HepG2 (cell line): ENCODE measurements around the gene TULP3. TPM values are rescaled to one million over a fixed set of nuclear protein-coding genes. Genes with fewer than 3 reads are reported as not detected.

Experiments used
- ATAC-seq: fragments of 200-7000 bp; cut with Tn5 transposase; 3 replicates; pipeline ENCODE4 v1.9.1; 2020; ENCODE audit warnings: mild to moderate bottlenecking, moderate library complexity
- BruUV-seq: library from RNA; stranded (reverse); fragments of 400-500 nt; replicated peaks from 2 replicates; lab custom pipeline; 2021; lab: Mats Ljungman, UMichigan
- CTCF ChIA-PET: fragments of 300-600 bp; formaldehyde crosslinking; extraction: SDS; loops from one replicate; lab custom pipeline; 2021; ENCODE audit warnings: low total read pairs, inconsistent platforms, low intra/inter-chr PET ratio; lab: Yijun Ruan, JAX
- POLR2A ChIA-PET: fragments of 350-600 bp; sonication (Branson Sonifier 250); formaldehyde crosslinking; loops from one replicate; lab custom pipeline; 2020; ENCODE audit warnings: antibody characterized with exemption, inconsistent platforms; lab: Yijun Ruan, JAX
- DNase-seq: peaks from one replicate; pipeline ENCODE4 v3.0.0-alpha.2; 2015; ENCODE audit warnings: low spot score
- FAIRE-seq: peaks from 3 replicates; lab custom pipeline; 2011; peaks lifted over from hg19 to GRCh38; lab: Jason Lieb, UNC
- H2AFZ ChIP-seq: one replicate; pipeline ENCODE4 v1.6.1; 2011; ENCODE audit warnings: low read length, inconsistent platforms
- H3K27ac ChIP-seq: fragments of 300-600 bp; 3 replicates; pipeline ENCODE4 v1.8.0; 2011; ENCODE audit warnings: mixed run types, mild to moderate bottlenecking, mixed read lengths, low read length, inconsistent platforms; ENCODE audit not compliant: insufficient read depth; ENCODE audit errors: extremely low read length
- H3K27me3 ChIP-seq, 2 experiments: fragments of 200-600 bp in 1 of 2; 2 replicates in 1 of 2; 3 replicates in 1 of 2; pipeline versions ENCODE4 v1.6.0 to v1.8.0; 2011; ENCODE audit warnings: low read length in 2 of 2, mild to moderate bottlenecking in 2 of 2, moderate library complexity in 2 of 2, inconsistent platforms in 1 of 2; ENCODE audit not compliant: insufficient read depth in 2 of 2, control insufficient read depth in 1 of 2
- H3K36me3 ChIP-seq, 2 experiments: fragments of 200-600 bp in 1 of 2; replicated peaks in 1 of 2; 2 replicates in 1 of 2; 3 replicates in 1 of 2; pipeline versions ENCODE4 v1.5.1 to v1.8.0; 2011; ENCODE audit warnings: low read length in 2 of 2, inconsistent platforms in 1 of 2; ENCODE audit not compliant: insufficient read depth in 2 of 2, control insufficient read depth in 1 of 2
- H3K4me1 ChIP-seq: 2 replicates; pipeline ENCODE4 v1.5.1; 2012; ENCODE audit warnings: low read length, inconsistent platforms; ENCODE audit not compliant: insufficient read depth
- H3K4me2 ChIP-seq: 2 replicates; pipeline ENCODE4 v1.6.0; 2011; ENCODE audit warnings: low read depth, low read length, inconsistent platforms
- H3K4me3 ChIP-seq, 3 experiments: fragments of 200-600 bp in 1 of 3; sonication (generic), shearing (Covaris generic) in 1 of 3; replicated peaks in 1 of 3; 2 replicates each; pipeline ENCODE4 v1.5.1; 2011 to 2016; ENCODE audit warnings: low read length in 3 of 3, inconsistent platforms in 2 of 3, low read depth in 2 of 3, mild to moderate bottlenecking in 2 of 3, control low read depth in 1 of 3, mixed read lengths in 1 of 3; ENCODE audit not compliant: insufficient read depth in 1 of 3
- H3K79me2 ChIP-seq: one replicate; pipeline ENCODE4 v1.6.1; 2011; ENCODE audit warnings: low read length, inconsistent platforms; ENCODE audit not compliant: insufficient read depth
- H3K9ac ChIP-seq: 2 replicates; pipeline ENCODE4 v1.6.0; 2011; ENCODE audit warnings: mild to moderate bottlenecking, low read depth, low read length, inconsistent platforms; ENCODE audit not compliant: insufficient read depth
- H3K9me3 ChIP-seq: 2 replicates; pipeline ENCODE4 v1.5.1; 2012; ENCODE audit warnings: mild to moderate bottlenecking, low read length
- H4K20me1 ChIP-seq: 2 replicates; pipeline ENCODE4 v1.6.0; 2011; ENCODE audit warnings: inconsistent platforms, mild to moderate bottlenecking, low read length, moderate library complexity; ENCODE audit not compliant: insufficient read depth
- BCL6 ChIP-seq: IDR thresholded peaks from 2 replicates; pipeline ENCODE4 v1.6.1; 2016; ENCODE audit warnings: missing genetic modification reagents, missing compliant biosample characterization
- DRAP1 ChIP-seq: IDR thresholded peaks from 2 replicates; pipeline ENCODE4 v1.6.1; 2016; ENCODE audit warnings: missing genetic modification reagents, missing compliant biosample characterization
- PRDM10 ChIP-seq: sonication (generic); formaldehyde crosslinking; IDR thresholded peaks from 2 replicates; pipeline ENCODE4 v1.4.0; 2020; ENCODE audit warnings: low read depth, missing genetic modification reagents
- TEAD3 ChIP-seq: optimal IDR thresholded peaks from 2 replicates; pipeline ENCODE3; 2016; ENCODE audit warnings: borderline replicate concordance
- TRAFD1 ChIP-seq: sonication (generic); formaldehyde crosslinking; IDR thresholded peaks from 2 replicates; pipeline ENCODE4 v1.5.1; 2020; ENCODE audit warnings: missing genetic modification reagents, mild to moderate bottlenecking, borderline replicate concordance
- ZNF441 ChIP-seq: sonication (generic); formaldehyde crosslinking; IDR thresholded peaks from 2 replicates; pipeline ENCODE4 v1.7.0; 2021; ENCODE audit warnings: missing genetic modification reagents, borderline replicate concordance
- ZNF564 ChIP-seq: sonication (generic); formaldehyde crosslinking; IDR thresholded peaks from 2 replicates; pipeline ENCODE4 v1.8.1; 2023; ENCODE audit warnings: mild to moderate bottlenecking, missing genetic modification reagents
- ZNF749 ChIP-seq: sonication (generic); formaldehyde crosslinking; IDR thresholded peaks from 2 replicates; pipeline ENCODE4 v1.8.0; 2022; ENCODE audit warnings: mild to moderate bottlenecking, missing genetic modification reagents, moderate library complexity, borderline replicate concordance
- ZNF775 ChIP-seq: sonication (generic); formaldehyde crosslinking; IDR thresholded peaks from 2 replicates; pipeline ENCODE4 v1.4.0; 2020; ENCODE audit warnings: missing genetic modification reagents, mild to moderate bottlenecking, moderate library complexity, borderline replicate concordance
- ZNF788 ChIP-seq: sonication (generic); formaldehyde crosslinking; IDR thresholded peaks from 2 replicates; pipeline ENCODE4 v1.5.0; 2020; ENCODE audit warnings: mild to moderate bottlenecking, missing genetic modification reagents, borderline replicate concordance
- ZXDC ChIP-seq: sonication (generic); formaldehyde crosslinking; IDR thresholded peaks from 2 replicates; pipeline ENCODE4 v1.5.0; 2020; ENCODE audit warnings: mild to moderate bottlenecking, missing genetic modification reagents
- WGBS: methylation state at CpG from one replicate; pipeline ENCODE4 v1.1.6; 2017; ENCODE audit warnings: low lambda C conversion rate; 5-methylcytosine and 5-hydroxymethylcytosine counted together
- in situ Hi-C: cut with HindIII; loops from 2 replicates; pipeline ENCODE4 v1.10.0; 2017; ENCODE audit warnings: low pct_unique_long_range_greater_than_20kb; ENCODE audit not compliant: extremely low pct_ligation_motif_present
- intact Hi-C: fragments of 100-400 bp; cut with micrococcal nuclease; formaldehyde crosslinking; loops from one replicate; pipeline ENCODE4 v1.10.0; 2022; ENCODE audit not compliant: unreplicated experiment
- polyA plus RNA-seq, 8 experiments: library from polyadenylated mRNA; depleted of rRNA in 3 of 8; stranded (reverse) in 7 of 8; unstranded in 1 of 8; fragments of >200 nt; fragmentation: Illumina TruSeq in 4 of 8; extraction: Trizol in 4 of 8; gene quantifications; 2 replicates each; pipeline versions ENCODE4 v1.2.1 to v1.2.3, GENCODE V29; 2011 to 2016; ENCODE audit warnings: low read depth in 4 of 8, missing spikeins in 1 of 8, mixed read lengths in 1 of 8; ENCODE audit not compliant: insufficient read depth in 1 of 8
- total RNA-seq, 5 experiments: library from RNA; depleted of rRNA; stranded (reverse); fragments of >200 nt; fragmentation: Illumina TruSeq; extraction: Trizol; gene quantifications; 2 replicates each; pipeline ENCODE4 v1.2.3, GENCODE V29; 2016; ENCODE audit warnings: low read depth in 1 of 5

Gene TULP3
- total and polyA plus RNA-seq, 2 of the 13 experiments (the other 11 are each of a cell fraction or from before 2014, with no cell fraction given): 11.2 to 13.2 TPM

GRCh38 chr12:2845280-2845679 lies 45.4 kb upstream of the TULP3 start:
- Histone ChIP-seq H3K9ac (no peak overlapping the region), H3K27me3 (no peaks in the 10 kb centered on the region; a peak in 1 of 5 replicates), H3K9me3 (no peaks in the 10 kb centered on the region), H3K79me2 (no peaks in the 10 kb centered on the region), H2AFZ (no peak overlapping the region), H3K36me3 (peaks cover 3 to 4% of the 10 kb centered on the region in 2 experiments; a peak in 2 of 5 replicates), H3K4me1 (peaks cover 42% of the 10 kb centered on the region), H3K4me3 (no peak overlapping the region), H3K4me2 (no peak overlapping the region), H3K27ac (no peak overlapping the region), H4K20me1 (no peaks in the 10 kb centered on the region)
- ATAC-seq (no peak), DNase-seq (no peak), FAIRE-seq (no peak)
- intact Hi-C loops (loop anchor here (5.0 kb wide), 2 partner anchors 42 to 117 kb away; no protein-coding TSS in a partner anchor), in situ Hi-C loops (loop anchor here (5.0 kb wide), 1 partner anchor 102 kb away; no protein-coding TSS in a partner anchor)
- POLR2A ChIA-PET: interaction anchor here (0.6 to 0.8 kb wide), 2 partner anchors 29 to 40 kb away, joined by 4 read pairs; no protein-coding TSS in a partner anchor
- TF ChIP-seq TRAFD1 (no peak), TEAD3 (CRISPR knock-in tag) (no peak), ZNF749 (CRISPR knock-in tag) (no peak), DRAP1 (CRISPR knock-in tag) (no peak), ZNF788 (no peak), ZXDC (CRISPR knock-in tag) (no peak), ZNF775 (CRISPR knock-in tag) (no peak), ZNF564 (CRISPR knock-in tag) (no peak), ZNF441 (no peak), BCL6 (CRISPR knock-in tag) (no peak), PRDM10 (no peak)
- WGBS: 82% methylated on average over 6 of the region's 6 CpGs
- no TSS peak for BruUV-seq
- CTCF ChIA-PET: interaction anchor here (1.7 kb wide), 1 partner anchor 99 kb away, joined by 6 read pairs; no protein-coding TSS in a partner anchor
